Neural cell (in vitro differentiated cells): ENCODE data around the gene GID4. TPM values are rescaled to one million over a fixed set of nuclear protein-coding genes. Genes with fewer than 3 reads are reported as not detected.

Source experiments
- H2AFZ ChIP-seq: fragments of 200-600, 300-800 bp; sonication (generic), shearing (Covaris generic); 2 replicates; pipeline ENCODE4 v1.6.0; 2014; ENCODE audit warnings: low read depth, mild to moderate bottlenecking, antibody characterized with exemption, low read length, moderate library complexity
- H3F3A ChIP-seq: fragments of 200-600 bp; shearing (Covaris generic); 2 replicates; pipeline ENCODE4 v1.6.1; 2016; ENCODE audit warnings: mild to moderate bottlenecking, moderate library complexity, mixed read lengths, antibody characterized with exemption, low read length; ENCODE audit not compliant: insufficient read depth, poor library complexity, severe bottlenecking
- H3K27ac ChIP-seq: fragments of 200-600, 300-800 bp; sonication (generic), shearing (Covaris generic); 2 replicates; pipeline ENCODE4 v1.5.1; 2014; ENCODE audit warnings: mild to moderate bottlenecking, low read length, moderate library complexity
- H3K27me3 ChIP-seq: fragments of 300-800, 200-600 bp; sonication (generic), shearing (Covaris generic); 2 replicates; pipeline ENCODE4 v1.6.0; 2014; ENCODE audit warnings: mild to moderate bottlenecking, low read depth, low read length, moderate library complexity; ENCODE audit not compliant: insufficient read depth
- H3K36me3 ChIP-seq: fragments of 300-800, 200-600 bp; sonication (generic), shearing (Covaris generic); 2 replicates; pipeline ENCODE4 v1.5.1; 2014; ENCODE audit warnings: mild to moderate bottlenecking, antibody characterized with exemption, low read length, moderate library complexity; ENCODE audit not compliant: insufficient read depth
- H3K4me2 ChIP-seq: fragments of 300-800, 200-600 bp; sonication (generic), shearing (Covaris generic); 2 replicates; pipeline ENCODE4 v1.6.0; 2014; ENCODE audit warnings: mild to moderate bottlenecking, low read length
- H3K4me3 ChIP-seq: fragments of 300-800, 200-600 bp; sonication (generic), shearing (Covaris generic); 2 replicates; pipeline ENCODE4 v1.5.1; 2014; ENCODE audit warnings: mild to moderate bottlenecking, low read length, moderate library complexity
- H3K79me2 ChIP-seq: fragments of 200-600 bp; shearing (Covaris generic); replicated peaks from 2 replicates; pipeline ENCODE4 v1.6.0; 2014; ENCODE audit warnings: mild to moderate bottlenecking, low read length, moderate library complexity; ENCODE audit not compliant: insufficient read depth
- H3K9ac ChIP-seq: fragments of 300-800, 200-600 bp; sonication (generic), shearing (Covaris generic); 2 replicates; pipeline ENCODE4 v1.6.1; 2016; ENCODE audit warnings: mild to moderate bottlenecking, low read length, mixed read lengths
- H3K9me2 ChIP-seq: fragments of 200-600 bp; shearing (Covaris generic); 2 replicates; pipeline ENCODE4 v1.6.1; 2016; ENCODE audit warnings: mild to moderate bottlenecking, low read length, mixed read lengths; ENCODE audit not compliant: insufficient read depth
- H3K9me3 ChIP-seq: fragments of 200-600, 300-800 bp; sonication (generic), shearing (Covaris generic); 2 replicates; pipeline ENCODE4 v1.6.1; 2016; ENCODE audit warnings: mild to moderate bottlenecking, mixed run types, low read length, moderate library complexity, mixed read lengths
- H4K20me1 ChIP-seq: fragments of 200-600 bp; shearing (Covaris generic); 2 replicates; pipeline ENCODE4 v1.6.1; 2016; ENCODE audit warnings: mild to moderate bottlenecking, mixed run types; ENCODE audit not compliant: insufficient read depth
- EP300 ChIP-seq: fragments of 450-650 bp; conservative IDR thresholded peaks from 2 replicates; pipeline ENCODE4 v1.6.1; 2014; ENCODE audit warnings: antibody characterized with exemption, mild to moderate bottlenecking, moderate library complexity; ENCODE audit not compliant: poor library complexity, severe bottlenecking
- EZH2 ChIP-seq: fragments of 200-600, 300-800 bp; shearing (Covaris generic), sonication (generic); IDR thresholded peaks from 2 replicates; pipeline ENCODE4 v1.6.1; 2014; ENCODE audit warnings: antibody characterized with exemption, low read length, borderline replicate concordance, mild to moderate bottlenecking; ENCODE audit not compliant: insufficient read depth, poor library complexity, severe bottlenecking
- MXI1 ChIP-seq: fragments of 450-650 bp; conservative IDR thresholded peaks from 2 replicates; pipeline ENCODE4 v1.6.1; 2014; ENCODE audit warnings: antibody characterized with exemption, mild to moderate bottlenecking; ENCODE audit not compliant: poor library complexity, severe bottlenecking
- POLR2AphosphoS5 ChIP-seq: IDR thresholded peaks from 2 replicates; pipeline ENCODE4 v1.6.1; 2012
- RAD21 ChIP-seq: fragments of 450-650 bp; conservative IDR thresholded peaks from 2 replicates; pipeline ENCODE4 v1.6.1; 2014; ENCODE audit warnings: antibody characterized with exemption, mild to moderate bottlenecking, moderate library complexity
- SMC3 ChIP-seq: fragments of 450-650 bp; conservative IDR thresholded peaks from 2 replicates; pipeline ENCODE4 v1.6.1; 2014; ENCODE audit warnings: antibody characterized with exemption, mild to moderate bottlenecking, moderate library complexity; ENCODE audit not compliant: poor library complexity
- TAF1 ChIP-seq: IDR thresholded peaks from 2 replicates; pipeline ENCODE4 v1.6.1; 2012; ENCODE audit warnings: low read depth
- polyA plus RNA-seq: library from polyadenylated mRNA; depleted of rRNA; stranded (reverse); fragments of >200 nt; gene quantifications from 2 replicates; pipeline ENCODE4 v1.2.3, GENCODE V29; 2014
- TF ChIP-seq, protein P1 (sequence below): fragments of 450-650 bp; IDR thresholded peaks from 2 replicates; pipeline ENCODE4 v1.5.1; 2014; ENCODE audit warnings: antibody characterized with exemption, mild to moderate bottlenecking, moderate library complexity; ENCODE audit not compliant: poor library complexity, severe bottlenecking
- TF ChIP-seq, protein P2 (sequence below): IDR thresholded peaks from 2 replicates; pipeline ENCODE4 v1.6.1; 2012; ENCODE audit warnings: borderline replicate concordance

Gene GID4
- polyA plus RNA-seq, 1 donor from 2014 or later: 4.9 TPM

DNA sequence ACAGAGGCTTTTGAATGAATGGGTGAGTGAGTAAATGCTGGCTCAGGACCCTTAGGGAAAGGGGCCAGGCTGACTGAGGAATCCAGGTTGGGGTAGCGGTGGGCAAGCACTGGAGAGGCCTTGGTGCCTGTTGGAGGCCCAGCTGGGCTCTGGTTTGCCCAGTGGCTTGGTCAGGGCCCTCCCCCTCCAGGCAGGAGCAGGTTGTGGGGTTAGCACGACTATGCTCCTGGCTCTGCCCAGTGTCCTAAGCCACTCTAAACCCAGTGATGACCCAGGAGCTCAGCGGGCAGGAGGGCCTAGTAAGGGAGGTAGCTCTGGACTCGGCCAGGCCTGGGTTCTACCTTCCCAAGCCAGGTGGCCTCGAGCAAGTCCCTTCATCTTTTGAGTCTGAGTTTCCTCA, 76.9 kb downstream of the GID4 start:
- no peak for TF ChIP-seq EP300
- TF ChIP-seq, protein P1, sequence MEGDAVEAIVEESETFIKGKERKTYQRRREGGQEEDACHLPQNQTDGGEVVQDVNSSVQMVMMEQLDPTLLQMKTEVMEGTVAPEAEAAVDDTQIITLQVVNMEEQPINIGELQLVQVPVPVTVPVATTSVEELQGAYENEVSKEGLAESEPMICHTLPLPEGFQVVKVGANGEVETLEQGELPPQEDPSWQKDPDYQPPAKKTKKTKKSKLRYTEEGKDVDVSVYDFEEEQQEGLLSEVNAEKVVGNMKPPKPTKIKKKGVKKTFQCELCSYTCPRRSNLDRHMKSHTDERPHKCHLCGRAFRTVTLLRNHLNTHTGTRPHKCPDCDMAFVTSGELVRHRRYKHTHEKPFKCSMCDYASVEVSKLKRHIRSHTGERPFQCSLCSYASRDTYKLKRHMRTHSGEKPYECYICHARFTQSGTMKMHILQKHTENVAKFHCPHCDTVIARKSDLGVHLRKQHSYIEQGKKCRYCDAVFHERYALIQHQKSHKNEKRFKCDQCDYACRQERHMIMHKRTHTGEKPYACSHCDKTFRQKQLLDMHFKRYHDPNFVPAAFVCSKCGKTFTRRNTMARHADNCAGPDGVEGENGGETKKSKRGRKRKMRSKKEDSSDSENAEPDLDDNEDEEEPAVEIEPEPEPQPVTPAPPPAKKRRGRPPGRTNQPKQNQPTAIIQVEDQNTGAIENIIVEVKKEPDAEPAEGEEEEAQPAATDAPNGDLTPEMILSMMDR: no peak
- TF ChIP-seq SMC3: no peak
- TF ChIP-seq, protein P2, sequence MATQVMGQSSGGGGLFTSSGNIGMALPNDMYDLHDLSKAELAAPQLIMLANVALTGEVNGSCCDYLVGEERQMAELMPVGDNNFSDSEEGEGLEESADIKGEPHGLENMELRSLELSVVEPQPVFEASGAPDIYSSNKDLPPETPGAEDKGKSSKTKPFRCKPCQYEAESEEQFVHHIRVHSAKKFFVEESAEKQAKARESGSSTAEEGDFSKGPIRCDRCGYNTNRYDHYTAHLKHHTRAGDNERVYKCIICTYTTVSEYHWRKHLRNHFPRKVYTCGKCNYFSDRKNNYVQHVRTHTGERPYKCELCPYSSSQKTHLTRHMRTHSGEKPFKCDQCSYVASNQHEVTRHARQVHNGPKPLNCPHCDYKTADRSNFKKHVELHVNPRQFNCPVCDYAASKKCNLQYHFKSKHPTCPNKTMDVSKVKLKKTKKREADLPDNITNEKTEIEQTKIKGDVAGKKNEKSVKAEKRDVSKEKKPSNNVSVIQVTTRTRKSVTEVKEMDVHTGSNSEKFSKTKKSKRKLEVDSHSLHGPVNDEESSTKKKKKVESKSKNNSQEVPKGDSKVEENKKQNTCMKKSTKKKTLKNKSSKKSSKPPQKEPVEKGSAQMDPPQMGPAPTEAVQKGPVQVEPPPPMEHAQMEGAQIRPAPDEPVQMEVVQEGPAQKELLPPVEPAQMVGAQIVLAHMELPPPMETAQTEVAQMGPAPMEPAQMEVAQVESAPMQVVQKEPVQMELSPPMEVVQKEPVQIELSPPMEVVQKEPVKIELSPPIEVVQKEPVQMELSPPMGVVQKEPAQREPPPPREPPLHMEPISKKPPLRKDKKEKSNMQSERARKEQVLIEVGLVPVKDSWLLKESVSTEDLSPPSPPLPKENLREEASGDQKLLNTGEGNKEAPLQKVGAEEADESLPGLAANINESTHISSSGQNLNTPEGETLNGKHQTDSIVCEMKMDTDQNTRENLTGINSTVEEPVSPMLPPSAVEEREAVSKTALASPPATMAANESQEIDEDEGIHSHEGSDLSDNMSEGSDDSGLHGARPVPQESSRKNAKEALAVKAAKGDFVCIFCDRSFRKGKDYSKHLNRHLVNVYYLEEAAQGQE: no peak
- no peak for TF ChIP-seq MXI1
- TF ChIP-seq TAF1: no peak
- no peak for TF ChIP-seq EZH2
- TF ChIP-seq POLR2AphosphoS5: no peak
- no peak for TF ChIP-seq RAD21
- peaks cover 6% of the 10 kb centered on the region for H3K9me3 ChIP-seq
- no peak overlapping the region for H3K4me3 ChIP-seq
- no peaks in the 10 kb centered on the region for H3K79me2 ChIP-seq
- no peak overlapping the region for H3K27ac ChIP-seq
- H3F3A ChIP-seq: no peaks in the 10 kb centered on the region
- no peaks in the 10 kb centered on the region for H3K27me3 ChIP-seq
- no peaks in the 10 kb centered on the region for H3K36me3 ChIP-seq
- no peak overlapping the region for H3K9ac ChIP-seq
- H2AFZ ChIP-seq: no peak overlapping the region
- H3K4me2 ChIP-seq: no peak overlapping the region
- no peaks in the 10 kb centered on the region for H4K20me1 ChIP-seq
- H3K9me2 ChIP-seq: no peaks in the 10 kb centered on the region

DNA sequence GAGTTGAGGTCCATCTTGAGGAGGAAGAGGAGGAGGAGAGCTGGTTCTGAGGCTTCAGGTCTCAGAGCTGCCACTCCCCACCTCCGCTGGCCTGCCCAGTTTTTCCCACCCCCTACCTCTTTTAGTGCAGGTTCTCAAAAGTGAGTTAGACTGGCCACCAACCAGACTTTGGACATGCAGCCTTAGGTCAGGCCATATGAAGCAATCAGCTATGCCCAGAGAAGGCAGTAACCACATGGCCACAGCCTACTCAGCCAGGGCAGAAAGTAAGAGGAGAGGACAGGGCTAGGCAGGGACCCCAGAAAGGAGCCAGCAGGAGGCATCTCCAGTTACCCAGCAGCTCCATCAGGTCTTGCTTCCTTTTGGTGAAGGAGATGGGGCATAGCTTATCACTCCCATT, 78.3 kb downstream of the GID4 start:
- Histone ChIP-seq H4K20me1 (no peaks in the 10 kb centered on the region), H3K9me2 (no peaks in the 10 kb centered on the region), H3K79me2 (no peaks in the 10 kb centered on the region), H3K36me3 (no peaks in the 10 kb centered on the region), H3K9ac (no peak overlapping the region), H2AFZ (no peak overlapping the region), H3K27ac (no peak overlapping the region), H3K27me3 (no peaks in the 10 kb centered on the region), H3K4me3 (no peak overlapping the region), H3F3A (no peaks in the 10 kb centered on the region), H3K9me3 (peaks cover 6% of the 10 kb centered on the region), H3K4me2 (no peak overlapping the region)
- no peak for TF ChIP-seq RAD21
- TF ChIP-seq POLR2AphosphoS5: no peak
- TF ChIP-seq, protein P1: no peak
- TF ChIP-seq, protein P2: no peak
- no peak for TF ChIP-seq EZH2
- no peak for TF ChIP-seq TAF1
